ENCODE measurements around the gene GPX2. TPM values are rescaled to one million over a fixed set of nuclear protein-coding genes. Genes with fewer than 3 reads are reported as not detected.

Gene GPX2
- total RNA-seq, 4 donors from 2014 or later = 0.49 to 1.4 (median 0.61) TPM; not detected in 1

DNA sequence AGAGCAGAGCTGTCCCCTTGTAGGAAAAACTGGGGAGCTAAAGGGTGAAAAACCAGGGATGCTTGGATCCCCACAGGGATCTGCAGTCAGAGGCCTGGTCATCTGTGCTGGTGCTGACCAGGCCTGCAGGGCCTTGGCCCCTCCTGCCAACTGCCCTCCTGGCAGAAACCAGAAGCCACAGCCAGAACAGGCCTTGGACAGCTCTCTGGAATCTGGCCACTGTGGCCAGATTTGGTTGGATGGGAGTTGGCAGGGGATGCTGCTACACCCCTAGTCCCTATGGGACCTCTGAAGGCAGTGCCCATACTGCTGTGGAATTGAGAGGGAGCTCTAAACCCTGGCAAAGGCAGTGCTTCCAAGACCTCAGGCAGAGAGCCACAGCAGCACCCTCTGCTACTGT is 9.2 kb upstream of the GPX2 start:
- H3K27ac ChIP-seq = peak overlapping the region; percentile 90 to 97 (median 92)
- DNase-seq = peak in 1 of 2 donors; percentile 49
- ATAC-seq = peak; percentile 34 to 40
- in situ Hi-C loops (cut with MboI; ENCODE audit: low sequenced_read_pairs in 4 of 4) (no loop called here), intact Hi-C loops (cut with DNase I; ENCODE audit: low total_unique reads) (no loop called here)
- TF ChIP-seq, protein P1, sequence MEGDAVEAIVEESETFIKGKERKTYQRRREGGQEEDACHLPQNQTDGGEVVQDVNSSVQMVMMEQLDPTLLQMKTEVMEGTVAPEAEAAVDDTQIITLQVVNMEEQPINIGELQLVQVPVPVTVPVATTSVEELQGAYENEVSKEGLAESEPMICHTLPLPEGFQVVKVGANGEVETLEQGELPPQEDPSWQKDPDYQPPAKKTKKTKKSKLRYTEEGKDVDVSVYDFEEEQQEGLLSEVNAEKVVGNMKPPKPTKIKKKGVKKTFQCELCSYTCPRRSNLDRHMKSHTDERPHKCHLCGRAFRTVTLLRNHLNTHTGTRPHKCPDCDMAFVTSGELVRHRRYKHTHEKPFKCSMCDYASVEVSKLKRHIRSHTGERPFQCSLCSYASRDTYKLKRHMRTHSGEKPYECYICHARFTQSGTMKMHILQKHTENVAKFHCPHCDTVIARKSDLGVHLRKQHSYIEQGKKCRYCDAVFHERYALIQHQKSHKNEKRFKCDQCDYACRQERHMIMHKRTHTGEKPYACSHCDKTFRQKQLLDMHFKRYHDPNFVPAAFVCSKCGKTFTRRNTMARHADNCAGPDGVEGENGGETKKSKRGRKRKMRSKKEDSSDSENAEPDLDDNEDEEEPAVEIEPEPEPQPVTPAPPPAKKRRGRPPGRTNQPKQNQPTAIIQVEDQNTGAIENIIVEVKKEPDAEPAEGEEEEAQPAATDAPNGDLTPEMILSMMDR (IDR thresholded peaks at IDR 0.05 in 4 of 5, conservative IDR thresholded peaks at IDR 0.05 in 1 of 5) = no peak
- no peak for TF ChIP-seq POLR2A (IDR thresholded peaks at IDR 0.05)
- peaks cover 44 to 56% of the 10 kb centered on the region in 2 donors for H3K4me1 ChIP-seq
- H3K27me3 ChIP-seq = no peaks in the 10 kb centered on the region
- no peaks in the 10 kb centered on the region for H3K9me3 ChIP-seq
- no peak overlapping the region for H3K4me3 ChIP-seq
- H3K36me3 ChIP-seq = peaks cover 0 to 8% of the 10 kb centered on the region in 2 donors

DNA sequence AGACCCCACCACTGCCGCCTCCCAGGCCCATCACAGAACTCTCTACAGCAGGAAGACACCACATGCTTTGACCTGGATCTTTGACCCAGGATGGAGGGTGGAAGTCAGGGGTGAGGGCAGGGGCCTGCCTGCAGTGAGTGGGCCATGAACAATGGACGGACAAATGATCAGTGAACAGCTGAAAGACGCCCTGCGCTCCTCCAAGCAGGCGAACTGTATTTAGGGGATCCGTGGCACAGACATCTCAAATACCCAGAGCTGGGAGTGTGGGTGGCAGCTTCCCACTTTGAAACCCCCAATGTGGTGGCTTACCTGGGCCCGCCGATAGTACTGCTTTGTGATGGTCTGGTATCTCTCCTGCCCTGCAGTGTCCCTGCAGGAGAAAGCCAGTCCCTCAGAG is 8.7 kb upstream of the GPX2 start:
- no peak for ATAC-seq
- DNase-seq = no peak
- no peaks in the 10 kb centered on the region for H3K27me3 ChIP-seq
- peak overlapping the region; percentile 90 to 97 (median 92) for H3K27ac ChIP-seq
- H3K9me3 ChIP-seq = no peaks in the 10 kb centered on the region
- H3K36me3 ChIP-seq = peaks cover 0 to 8% of the 10 kb centered on the region in 2 donors
- TF ChIP-seq, protein P1 (IDR thresholded peaks at IDR 0.05 in 4 of 5, conservative IDR thresholded peaks at IDR 0.05 in 1 of 5) = no peak
- TF ChIP-seq POLR2A (IDR thresholded peaks at IDR 0.05) = no peak
- peak overlapping the region in 1 of 4 donors; percentile 19 for H3K4me3 ChIP-seq
- intact Hi-C loops (cut with DNase I; ENCODE audit: low total_unique reads) = no loop called here
- in situ Hi-C loops (cut with MboI; ENCODE audit: low sequenced_read_pairs in 4 of 4) = no loop called here
- peaks cover 44 to 56% of the 10 kb centered on the region in 2 donors for H3K4me1 ChIP-seq

DNA sequence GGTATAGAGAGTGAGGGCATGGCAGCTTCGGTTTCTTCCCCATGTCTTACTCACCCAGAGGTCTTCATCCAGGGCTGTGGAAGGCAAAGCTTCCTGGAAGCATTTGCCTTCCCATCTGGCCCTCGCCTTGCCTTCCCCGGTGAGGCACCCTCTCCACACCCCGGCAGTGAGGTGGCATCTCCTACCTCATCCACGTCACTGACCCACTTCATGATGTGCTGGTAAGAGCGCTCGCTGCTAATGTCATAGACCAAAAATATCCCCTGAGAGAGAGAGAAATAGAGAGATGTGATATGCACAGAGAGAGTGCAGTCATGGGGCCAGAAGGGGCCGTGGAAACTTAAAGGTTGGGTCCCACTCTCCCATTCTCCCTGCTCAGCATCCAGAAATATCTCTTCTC is 8.3 kb upstream of the GPX2 start:
- peak; percentile 66 to 78 for DNase-seq
- Histone ChIP-seq H3K9me3 (no peaks in the 10 kb centered on the region), H3K27ac (peak overlapping the region; percentile 90 to 97 (median 92)), H3K4me1 (peaks cover 44 to 56% of the 10 kb centered on the region in 2 donors), H3K27me3 (no peaks in the 10 kb centered on the region), H3K4me3 (peak overlapping the region in 2 of 4 donors; percentile 19 to 25), H3K36me3 (peaks cover 0 to 8% of the 10 kb centered on the region in 2 donors)
- in situ Hi-C loops (cut with MboI; ENCODE audit: low sequenced_read_pairs in 4 of 4) (no loop called here), intact Hi-C loops (cut with DNase I; ENCODE audit: low total_unique reads) (no loop called here)
- peak; percentile 60 to 73 for TF ChIP-seq POLR2A (IDR thresholded peaks at IDR 0.05)
- TF ChIP-seq, protein P1 (IDR thresholded peaks at IDR 0.05 in 4 of 5, conservative IDR thresholded peaks at IDR 0.05 in 1 of 5) = no peak
- ATAC-seq = peak; percentile 90 to 96

DNA sequence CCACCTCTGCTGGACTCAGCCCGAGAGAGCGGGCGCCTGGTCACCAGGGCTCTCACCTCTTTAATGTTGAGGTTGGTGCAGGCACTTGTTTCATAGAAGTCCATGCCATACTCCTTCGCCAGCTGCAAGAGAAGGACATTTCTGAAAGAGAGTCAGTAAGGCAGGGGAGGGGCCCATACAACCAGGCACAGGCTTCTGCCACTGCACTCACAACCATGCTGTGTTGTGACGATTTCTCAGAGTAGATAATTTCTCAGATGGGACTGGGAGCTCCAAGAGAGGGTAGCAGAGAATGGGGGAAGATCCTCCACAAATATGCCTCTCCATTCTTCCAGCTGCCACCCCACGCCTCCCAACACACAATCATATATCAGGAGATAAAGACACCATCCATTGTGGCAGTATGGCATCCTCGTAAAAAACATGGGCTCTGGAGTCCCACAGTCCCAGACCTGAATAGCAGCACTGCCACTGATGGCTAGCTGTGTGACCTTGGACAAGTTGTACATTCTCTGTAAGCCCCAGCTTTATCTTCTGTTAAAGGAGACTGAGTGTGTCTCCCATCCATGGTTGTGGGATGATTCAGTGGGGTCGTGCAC is 6.2 kb upstream of the GPX2 start:
- Histone ChIP-seq H3K4me1 (peaks cover 39 to 53% of the 10 kb centered on the region in 2 donors), H3K36me3 (peaks cover 0 to 8% of the 10 kb centered on the region in 2 donors), H3K27ac (peak overlapping the region in 1 of 4 donors; percentile 4), H3K27me3 (no peaks in the 10 kb centered on the region), H3K9me3 (no peaks in the 10 kb centered on the region), H3K4me3 (no peak overlapping the region)
- DNase-seq (no peak), ATAC-seq (no peak)
- TF ChIP-seq, protein P1 (IDR thresholded peaks at IDR 0.05 in 4 of 5, conservative IDR thresholded peaks at IDR 0.05 in 1 of 5) = no peak
- no peak for TF ChIP-seq POLR2A (IDR thresholded peaks at IDR 0.05)
- in situ Hi-C loops (cut with MboI; ENCODE audit: low sequenced_read_pairs in 4 of 4) = no loop called here
- intact Hi-C loops (cut with DNase I; ENCODE audit: low total_unique reads) = no loop called here

Data from gastrocnemius medialis (tissue), 4 donors.